PFSK-1 (cell line): ENCODE data around the gene ATXN2.

Source experiments
- FOXP2 ChIP-seq: optimal IDR thresholded peaks from 2 replicates; pipeline ENCODE3; 2011; ENCODE audit warnings: borderline replicate concordance, control low read depth, inconsistent platforms; ENCODE audit not compliant: insufficient read depth; ENCODE audit errors: extremely low read length, extremely low read depth
- POLR2AphosphoS5 ChIP-seq: IDR thresholded peaks from 2 replicates; pipeline ENCODE4 v1.6.1; 2012; ENCODE audit warnings: low read depth, mild to moderate bottlenecking, control low read depth, low read length, moderate library complexity
- REST ChIP-seq, 2 experiments: IDR thresholded peaks; 2 replicates each; pipeline versions ENCODE4 v1.6.1 to v1.8.0; 2011 to 2012; ENCODE audit warnings: low read depth in 2 of 2, low read length in 2 of 2, control low read depth in 1 of 2, inconsistent platforms in 1 of 2, mild to moderate bottlenecking in 1 of 2, moderate library complexity in 1 of 2; ENCODE audit not compliant: insufficient read depth in 1 of 2
- SIN3A ChIP-seq: IDR thresholded peaks from 2 replicates; pipeline ENCODE4 v1.6.1; 2012; ENCODE audit warnings: mild to moderate bottlenecking, low read length, moderate library complexity, borderline replicate concordance; ENCODE audit not compliant: insufficient read depth
- TAF1 ChIP-seq: IDR thresholded peaks from 2 replicates; pipeline ENCODE4 v1.6.1; 2012; ENCODE audit warnings: low read length, control low read depth, borderline replicate concordance; ENCODE audit not compliant: insufficient read depth

GRCh38 chr12:111410431-111411184 lies 188.5 kb downstream of the ATXN2 start:
- TF ChIP-seq POLR2AphosphoS5 (no peak), TAF1 (no peak), SIN3A (no peak), REST (IDR thresholded peaks at IDR 0.05; ENCODE audit: insufficient read depth in 1 of 2, low read depth in 2 of 2, low read length in 2 of 2) (no peak), FOXP2 (no peak)
